Hepatocyte (in vitro differentiated cells): Measurements from ENCODE around the gene MICAL3.

Source experiments
- CTCF ChIP-seq: fragments of 200-600 bp; sonication (generic); IDR thresholded peaks from 2 replicates; pipeline ENCODE4 v1.5.1; 2016; ENCODE audit warnings: antibody characterized with exemption, mild to moderate bottlenecking; ENCODE audit not compliant: poor library complexity
- EZH2 ChIP-seq: fragments of 200-600 bp; sonication (generic); IDR thresholded peaks from 2 replicates; pipeline ENCODE4 v1.6.1; 2016; ENCODE audit warnings: antibody characterized with exemption, mild to moderate bottlenecking, borderline replicate concordance

- TF ChIP-seq CTCF = no peak
- no peak for TF ChIP-seq EZH2
Measured at GRCh38 chr22:18056161-18056666, 31.9 kb upstream of the MICAL3 start.
